ENCODE measurements around the gene FIGLA. TPM values are rescaled to one million over a fixed set of nuclear protein-coding genes. Genes with fewer than 3 reads are reported as not detected.

Gene FIGLA
- polyA plus RNA-seq, 1 donor (not counting 4 experiments of a cell fraction or from before 2014, with no cell fraction given) = not detected

- TF ChIP-seq, protein P1, sequence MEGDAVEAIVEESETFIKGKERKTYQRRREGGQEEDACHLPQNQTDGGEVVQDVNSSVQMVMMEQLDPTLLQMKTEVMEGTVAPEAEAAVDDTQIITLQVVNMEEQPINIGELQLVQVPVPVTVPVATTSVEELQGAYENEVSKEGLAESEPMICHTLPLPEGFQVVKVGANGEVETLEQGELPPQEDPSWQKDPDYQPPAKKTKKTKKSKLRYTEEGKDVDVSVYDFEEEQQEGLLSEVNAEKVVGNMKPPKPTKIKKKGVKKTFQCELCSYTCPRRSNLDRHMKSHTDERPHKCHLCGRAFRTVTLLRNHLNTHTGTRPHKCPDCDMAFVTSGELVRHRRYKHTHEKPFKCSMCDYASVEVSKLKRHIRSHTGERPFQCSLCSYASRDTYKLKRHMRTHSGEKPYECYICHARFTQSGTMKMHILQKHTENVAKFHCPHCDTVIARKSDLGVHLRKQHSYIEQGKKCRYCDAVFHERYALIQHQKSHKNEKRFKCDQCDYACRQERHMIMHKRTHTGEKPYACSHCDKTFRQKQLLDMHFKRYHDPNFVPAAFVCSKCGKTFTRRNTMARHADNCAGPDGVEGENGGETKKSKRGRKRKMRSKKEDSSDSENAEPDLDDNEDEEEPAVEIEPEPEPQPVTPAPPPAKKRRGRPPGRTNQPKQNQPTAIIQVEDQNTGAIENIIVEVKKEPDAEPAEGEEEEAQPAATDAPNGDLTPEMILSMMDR (optimal IDR thresholded peaks at IDR 0.05 in 1 of 3, IDR thresholded peaks at IDR 0.05 in 1 of 3, conservative IDR thresholded peaks at IDR 0.05 in 1 of 3; ENCODE audit: extremely low read depth in 1 of 3, insufficient read depth in 2 of 3, low read length in 3 of 3) = no peak
- TF ChIP-seq EZH2 (IDR thresholded peaks at IDR 0.05; ENCODE audit: low read length) = no peak
- Histone ChIP-seq H3K36me3 (ENCODE audit: control insufficient read depth in 2 of 2, extremely low read depth in 1 of 2, insufficient read depth in 2 of 2, low read length in 2 of 2) (no peaks in the 10 kb centered on the region), H2AFZ (ENCODE audit: control insufficient read depth, low read length) (no peak overlapping the region), H3K27me3 (ENCODE audit: control insufficient read depth, extremely low read depth, insufficient read depth, low read length) (peaks cover 27% of the 10 kb centered on the region), H3K4me2 (ENCODE audit: control insufficient read depth, extremely low read depth, insufficient read depth, low read depth, low read length) (no peak overlapping the region), H3K9me1 (ENCODE audit: control insufficient read depth, extremely low read depth, insufficient read depth, low read length) (no peaks in the 10 kb centered on the region), H3K9me3 (ENCODE audit: control insufficient read depth, low read depth, low read length) (no peaks in the 10 kb centered on the region), H3K79me2 (ENCODE audit: control insufficient read depth, insufficient read depth, low read length) (no peaks in the 10 kb centered on the region), H3K9ac (ENCODE audit: control insufficient read depth, extremely low read depth, insufficient read depth, low read length) (no peak overlapping the region), H4K20me1 (ENCODE audit: control insufficient read depth, extremely low read depth, insufficient read depth, low read length) (no peaks in the 10 kb centered on the region), H3K4me1 (ENCODE audit: control insufficient read depth, extremely low read depth, insufficient read depth, low read length) (no peaks in the 10 kb centered on the region), H3K27ac (ENCODE audit: control insufficient read depth, insufficient read depth, low read length) (no peak overlapping the region), H3K4me3 (ENCODE audit: control insufficient read depth in 2 of 3, extremely low read depth in 1 of 3, insufficient read depth in 2 of 3, low read depth in 1 of 3, low read length in 3 of 3) (no peak overlapping the region)
- no peak for FAIRE-seq
- DNase-seq (ENCODE audit: low read depth, low spot score) = no peak
- dilution Hi-C loops (cut with MboI; ENCODE audit: extremely low pct_ligation_motif_present, low sequenced_read_pairs) = no loop called here
These were observed 39.9 kb upstream of the FIGLA start for GRCh38 chr2:70830366-70830765.

DNA sequence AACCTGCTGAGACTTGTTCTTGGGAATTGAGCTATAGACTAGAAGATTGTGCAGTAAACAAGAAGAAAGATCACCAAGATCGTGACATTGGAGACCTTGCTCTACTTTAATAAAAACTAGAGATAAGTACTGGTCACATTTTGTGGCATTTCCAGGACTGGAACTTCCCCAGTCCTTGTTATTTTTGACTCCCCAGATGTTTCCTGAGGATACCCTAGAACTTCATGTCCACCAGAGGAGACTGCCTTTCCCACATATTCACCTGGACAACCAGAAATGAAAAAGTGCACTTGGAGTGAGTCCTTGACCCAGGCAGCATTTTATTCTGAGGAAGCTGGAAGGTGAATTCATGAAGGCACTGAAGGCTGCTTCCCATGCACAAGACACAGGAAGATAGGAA lies 39.5 kb upstream of the FIGLA start:
- TF ChIP-seq EZH2 (IDR thresholded peaks at IDR 0.05; ENCODE audit: low read length) = no peak
- Histone ChIP-seq H3K27ac (ENCODE audit: control insufficient read depth, insufficient read depth, low read length) (no peak overlapping the region), H3K36me3 (ENCODE audit: control insufficient read depth in 2 of 2, extremely low read depth in 1 of 2, insufficient read depth in 2 of 2, low read length in 2 of 2) (no peaks in the 10 kb centered on the region), H3K9me1 (ENCODE audit: control insufficient read depth, extremely low read depth, insufficient read depth, low read length) (no peaks in the 10 kb centered on the region), H3K4me1 (ENCODE audit: control insufficient read depth, extremely low read depth, insufficient read depth, low read length) (no peaks in the 10 kb centered on the region), H3K9ac (ENCODE audit: control insufficient read depth, extremely low read depth, insufficient read depth, low read length) (no peak overlapping the region), H3K27me3 (ENCODE audit: control insufficient read depth, extremely low read depth, insufficient read depth, low read length) (peaks cover 23% of the 10 kb centered on the region), H3K4me2 (ENCODE audit: control insufficient read depth, extremely low read depth, insufficient read depth, low read depth, low read length) (no peak overlapping the region), H3K9me3 (ENCODE audit: control insufficient read depth, low read depth, low read length) (no peaks in the 10 kb centered on the region), H2AFZ (ENCODE audit: control insufficient read depth, low read length) (no peak overlapping the region), H3K4me3 (ENCODE audit: control insufficient read depth in 2 of 3, extremely low read depth in 1 of 3, insufficient read depth in 2 of 3, low read depth in 1 of 3, low read length in 3 of 3) (no peak overlapping the region), H3K79me2 (ENCODE audit: control insufficient read depth, insufficient read depth, low read length) (no peaks in the 10 kb centered on the region), H4K20me1 (ENCODE audit: control insufficient read depth, extremely low read depth, insufficient read depth, low read length) (no peaks in the 10 kb centered on the region)
- dilution Hi-C loops (cut with MboI; ENCODE audit: extremely low pct_ligation_motif_present, low sequenced_read_pairs) = no loop called here
- no peak for FAIRE-seq
- DNase-seq (ENCODE audit: low read depth, low spot score) = no peak
